Activated T-cell treated with anti-CD3 and anti-CD28 coated beads, Interleukin-2, amount 50 U/mL, for 24 hours (primary cell): Measurements from ENCODE around the gene ACTA2.

ENCODE experiments used
- DNase-seq: peaks from one replicate; pipeline ENCODE4 v3.0.0-alpha.2; 2020
- H3K27ac Mint-ChIP-seq: 2 replicates; pipeline ENCODE4 v1.8.0; 2020; ENCODE audit warnings: mild to moderate bottlenecking, mixed read lengths
- H3K27me3 Mint-ChIP-seq: 2 replicates; pipeline ENCODE4 v1.8.0; 2020; ENCODE audit warnings: mixed read lengths
- H3K36me3 Mint-ChIP-seq: 2 replicates; pipeline ENCODE4 v1.8.0; 2020; ENCODE audit warnings: low read depth, mixed read lengths
- H3K4me1 Mint-ChIP-seq: 2 replicates; pipeline ENCODE4 v1.8.0; 2020; ENCODE audit warnings: low read depth, mixed read lengths
- H3K4me3 Mint-ChIP-seq: 2 replicates; pipeline ENCODE4 v1.8.0; 2020; ENCODE audit warnings: mild to moderate bottlenecking, moderate library complexity, mixed read lengths
- H3K9me3 Mint-ChIP-seq: 2 replicates; pipeline ENCODE4 v1.8.0; 2020; ENCODE audit warnings: mixed read lengths

Gene ACTA2

DNA sequence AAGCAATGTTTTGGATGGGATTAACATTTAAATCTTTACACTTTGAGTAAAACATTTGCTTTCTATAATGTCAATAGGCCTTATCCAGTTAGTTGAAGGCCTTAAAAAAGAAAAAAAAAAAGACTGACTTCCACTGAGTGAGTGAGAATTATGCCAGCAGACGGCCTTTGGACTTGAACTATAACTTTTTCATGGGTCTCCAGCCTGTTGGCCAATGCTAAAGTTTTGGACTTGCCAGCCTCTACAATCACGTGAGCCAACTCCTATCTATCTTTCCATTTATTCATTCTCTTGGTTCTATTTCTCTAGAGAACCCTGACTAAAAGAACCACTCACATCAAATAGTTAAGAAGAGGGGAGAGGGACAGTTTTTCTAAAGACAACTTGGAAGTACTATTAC lies 35.3 kb upstream of the ACTA2 start:
- Mint-ChIP-seq H3K36me3 (peaks cover 20% of the 10 kb centered on the region), H3K4me1 (peaks cover 59% of the 10 kb centered on the region), H3K27me3 (no peaks in the 10 kb centered on the region), H3K27ac (peak overlapping the region; percentile 42), H3K4me3 (no peak overlapping the region), H3K9me3 (peaks cover 3% of the 10 kb centered on the region)
- DNase-seq = no peak

DNA sequence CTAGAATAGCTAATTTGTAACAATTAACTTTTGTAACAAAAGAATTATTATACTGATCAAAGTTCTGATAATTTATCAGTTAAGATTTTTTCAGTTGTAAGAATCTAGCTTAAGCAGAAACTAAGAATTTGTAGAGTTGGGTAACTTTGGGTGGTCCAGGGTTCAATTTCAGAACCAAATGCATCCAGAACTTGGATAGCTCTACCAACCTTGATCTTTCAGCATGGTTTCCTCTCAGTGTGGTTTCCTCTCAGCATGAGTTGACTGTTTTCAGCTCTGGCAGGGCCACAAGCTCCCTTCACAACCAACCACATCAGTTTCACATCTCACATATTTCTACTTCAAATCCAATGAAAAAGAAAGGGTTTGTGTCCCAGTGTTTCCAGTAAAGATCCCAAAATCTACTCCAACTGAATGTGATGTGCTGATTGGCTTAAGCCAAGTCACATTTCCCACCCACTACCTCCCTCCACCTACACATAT lies 34.7 kb upstream of the ACTA2 start:
- Mint-ChIP-seq H3K27me3 (no peaks in the 10 kb centered on the region), H3K27ac (peak overlapping the region; percentile 83), H3K4me3 (no peak overlapping the region), H3K9me3 (peaks cover 3% of the 10 kb centered on the region), H3K36me3 (peaks cover 20% of the 10 kb centered on the region), H3K4me1 (peaks cover 56% of the 10 kb centered on the region)
- DNase-seq = no peak

DNA sequence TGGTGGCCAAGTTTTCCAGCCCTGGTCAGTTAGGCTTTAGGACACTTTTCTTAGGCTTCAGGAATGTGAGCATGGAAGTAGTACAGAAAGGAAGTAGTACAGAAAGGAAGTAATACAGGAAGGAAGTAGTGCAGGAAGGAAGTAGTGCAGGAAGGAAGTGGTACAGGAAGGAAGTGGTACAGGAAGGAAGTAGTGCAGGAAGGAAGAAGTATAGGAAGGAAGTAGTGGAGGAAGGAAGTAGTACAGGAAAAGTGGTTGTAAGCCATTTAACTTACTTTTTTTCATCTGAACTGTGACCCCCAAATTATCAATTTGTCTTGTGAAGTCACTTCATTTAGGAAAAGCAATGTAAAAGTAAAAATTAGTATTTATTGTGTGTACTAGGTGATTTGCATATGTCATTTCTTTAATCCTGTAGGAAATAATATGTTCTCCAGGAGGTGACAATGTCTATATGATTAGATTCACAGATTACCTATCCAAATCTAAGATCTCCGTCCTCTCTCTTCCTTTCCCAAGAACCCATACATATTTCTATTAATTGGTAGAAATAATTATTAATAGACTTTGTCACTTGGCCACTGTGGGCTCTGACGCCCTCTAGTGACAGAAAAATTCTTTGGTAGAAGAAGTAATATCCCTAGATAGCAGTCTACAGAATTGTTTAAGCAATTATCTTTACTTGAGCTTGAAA lies 34.1 kb upstream of the ACTA2 start:
- peaks cover 52% of the 10 kb centered on the region for H3K4me1 Mint-ChIP-seq
- no peak for DNase-seq
- peaks cover 3% of the 10 kb centered on the region for H3K9me3 Mint-ChIP-seq
- peaks cover 14% of the 10 kb centered on the region for H3K36me3 Mint-ChIP-seq
- H3K27ac Mint-ChIP-seq = no peak overlapping the region
- H3K27me3 Mint-ChIP-seq = no peaks in the 10 kb centered on the region
- H3K4me3 Mint-ChIP-seq = no peak overlapping the region

DNA sequence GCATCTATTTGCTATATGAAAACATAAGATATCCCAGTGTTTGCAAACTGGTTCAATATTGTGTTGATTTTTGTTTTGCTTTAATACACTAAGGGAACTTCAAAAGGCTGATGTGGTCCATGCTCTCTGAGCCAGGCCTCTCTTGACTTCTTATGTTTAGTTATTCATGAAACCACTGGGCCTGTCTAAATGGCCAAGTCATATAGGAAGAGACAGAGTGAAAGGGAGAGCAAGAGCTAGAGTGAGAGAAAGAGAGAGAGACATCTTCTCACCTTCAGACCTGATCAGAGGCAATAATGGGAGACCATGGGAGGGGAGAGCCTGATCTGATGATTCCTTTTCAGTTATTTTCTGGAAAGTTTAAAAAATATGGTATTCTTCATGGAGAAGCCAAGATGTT lies 32.0 kb upstream of the ACTA2 start:
- DNase-seq = no peak
- peak overlapping the region; percentile 26 for H3K27ac Mint-ChIP-seq
- H3K9me3 Mint-ChIP-seq = peaks cover 3% of the 10 kb centered on the region
- peaks cover 3% of the 10 kb centered on the region for H3K36me3 Mint-ChIP-seq
- H3K4me1 Mint-ChIP-seq = peaks cover 41% of the 10 kb centered on the region
- no peaks in the 10 kb centered on the region for H3K27me3 Mint-ChIP-seq
- H3K4me3 Mint-ChIP-seq = no peak overlapping the region

- Mint-ChIP-seq H3K36me3 (peaks cover 3% of the 10 kb centered on the region), H3K9me3 (peaks cover 3% of the 10 kb centered on the region), H3K27me3 (no peaks in the 10 kb centered on the region), H3K4me3 (no peak overlapping the region), H3K4me1 (peaks cover 39% of the 10 kb centered on the region), H3K27ac (no peak overlapping the region)
- DNase-seq = no peak
Measured at GRCh38 chr10:88983939-88984338, 31.4 kb upstream of the ACTA2 start.

DNA sequence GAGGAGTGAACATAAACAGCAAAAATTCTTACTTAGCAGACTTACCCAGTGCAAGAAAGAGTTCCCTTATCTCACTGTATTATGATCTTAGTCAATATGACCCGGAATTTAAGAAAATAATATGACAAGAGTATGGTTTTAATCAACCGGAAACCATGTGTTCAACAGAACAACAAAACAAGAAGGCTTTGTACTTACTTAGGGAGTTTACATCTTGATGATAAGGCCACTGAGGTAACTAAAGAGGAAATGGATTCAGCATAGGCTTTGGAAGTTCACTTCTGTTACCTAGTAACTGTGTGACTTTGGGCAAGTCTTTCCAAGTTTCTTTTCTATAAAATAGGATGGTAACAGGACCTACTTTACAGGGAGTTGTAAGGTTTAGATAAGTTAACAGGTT lies 30.6 kb upstream of the ACTA2 start:
- DNase-seq = no peak
- Mint-ChIP-seq H3K9me3 (peaks cover 3% of the 10 kb centered on the region), H3K4me3 (no peak overlapping the region), H3K27me3 (no peaks in the 10 kb centered on the region), H3K36me3 (peaks cover 3% of the 10 kb centered on the region), H3K4me1 (peaks cover 34% of the 10 kb centered on the region), H3K27ac (no peak overlapping the region)

DNA sequence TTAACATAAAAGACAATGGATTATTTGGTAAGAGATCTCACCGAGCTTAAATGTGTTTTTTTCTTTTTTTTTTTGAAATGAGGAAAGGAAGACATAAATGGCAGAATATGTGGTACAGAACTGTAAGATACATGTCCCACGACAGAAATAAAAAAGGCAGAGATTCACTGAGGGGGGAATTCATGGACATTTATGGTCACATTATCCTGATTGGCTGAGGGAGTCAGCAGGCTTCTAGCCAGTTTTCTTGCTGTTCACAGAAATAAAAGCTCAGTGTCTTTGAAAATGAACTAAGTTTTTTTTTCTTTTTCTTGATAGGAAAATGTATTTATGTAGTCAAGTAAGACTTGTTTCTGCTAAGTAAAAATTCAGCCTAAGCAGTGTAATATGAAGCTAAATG lies 29.8 kb upstream of the ACTA2 start:
- Mint-ChIP-seq H3K27me3 (no peaks in the 10 kb centered on the region), H3K4me3 (no peak overlapping the region), H3K4me1 (peaks cover 26% of the 10 kb centered on the region), H3K27ac (no peak overlapping the region), H3K9me3 (peaks cover 3% of the 10 kb centered on the region), H3K36me3 (no peaks in the 10 kb centered on the region)
- no peak for DNase-seq

- H3K27me3 Mint-ChIP-seq = no peaks in the 10 kb centered on the region
- no peak overlapping the region for H3K4me3 Mint-ChIP-seq
- H3K36me3 Mint-ChIP-seq = no peaks in the 10 kb centered on the region
- H3K27ac Mint-ChIP-seq = no peak overlapping the region
- no peak for DNase-seq
- peaks cover 22% of the 10 kb centered on the region for H3K4me1 Mint-ChIP-seq
- peaks cover 2% of the 10 kb centered on the region for H3K9me3 Mint-ChIP-seq
Measured at GRCh38 chr10:88981435-88981834, 28.9 kb upstream of the ACTA2 start.

- no peaks in the 10 kb centered on the region for H3K36me3 Mint-ChIP-seq
- H3K4me1 Mint-ChIP-seq = peaks cover 20% of the 10 kb centered on the region
- no peak for DNase-seq
- H3K4me3 Mint-ChIP-seq = no peak overlapping the region
- H3K27ac Mint-ChIP-seq = no peak overlapping the region
- no peaks in the 10 kb centered on the region for H3K27me3 Mint-ChIP-seq
- no peaks in the 10 kb centered on the region for H3K9me3 Mint-ChIP-seq
Measured at GRCh38 chr10:88980800-88981199, 28.2 kb upstream of the ACTA2 start.

- peaks cover 26% of the 10 kb centered on the region for H3K4me1 Mint-ChIP-seq
- no peaks in the 10 kb centered on the region for H3K27me3 Mint-ChIP-seq
Measured at GRCh38 chr10:88980247-88980646, 27.7 kb upstream of the ACTA2 start.

GRCh38 chr10:88979603-88980002 lies 27.0 kb upstream of the ACTA2 start:
- H3K4me1 Mint-ChIP-seq = peaks cover 30% of the 10 kb centered on the region
- H3K9me3 Mint-ChIP-seq = no peaks in the 10 kb centered on the region
- no peaks in the 10 kb centered on the region for H3K27me3 Mint-ChIP-seq
- no peak overlapping the region for H3K4me3 Mint-ChIP-seq
- no peaks in the 10 kb centered on the region for H3K36me3 Mint-ChIP-seq
- DNase-seq = no peak
- H3K27ac Mint-ChIP-seq = no peak overlapping the region

More at GRCh38 chr10:88980247-88980646, 27.7 kb upstream of the ACTA2 start:
- Mint-ChIP-seq H3K9me3 (no peaks in the 10 kb centered on the region), H3K36me3 (no peaks in the 10 kb centered on the region), H3K27ac (no peak overlapping the region), H3K4me3 (no peak overlapping the region)
- no peak for DNase-seq

DNA sequence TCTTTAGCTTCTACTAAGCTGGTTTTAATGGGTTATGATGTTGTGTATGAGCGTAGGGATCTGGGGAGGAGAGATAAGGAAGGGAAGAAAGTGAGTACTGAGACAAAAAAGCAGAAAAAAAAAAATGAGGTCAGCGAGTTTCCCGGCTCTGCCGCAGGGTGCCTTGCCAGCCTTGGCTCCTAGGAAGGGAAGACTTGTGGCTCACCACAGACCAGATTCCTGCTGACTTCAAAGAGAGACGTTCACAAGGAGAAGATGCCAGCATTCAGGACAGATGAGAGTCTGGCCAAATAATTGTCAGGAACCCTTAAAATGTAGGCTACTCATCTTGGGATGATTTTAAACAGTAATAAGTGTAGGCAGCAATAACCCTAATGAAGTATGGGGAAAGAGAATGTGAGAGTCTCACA lies 26.6 kb upstream of the ACTA2 start:
- no peak for DNase-seq
- H3K36me3 Mint-ChIP-seq = no peaks in the 10 kb centered on the region
- H3K27me3 Mint-ChIP-seq = no peaks in the 10 kb centered on the region
- peaks cover 28% of the 10 kb centered on the region for H3K4me1 Mint-ChIP-seq
- no peaks in the 10 kb centered on the region for H3K9me3 Mint-ChIP-seq
- H3K27ac Mint-ChIP-seq = no peak overlapping the region
- H3K4me3 Mint-ChIP-seq = no peak overlapping the region

DNA sequence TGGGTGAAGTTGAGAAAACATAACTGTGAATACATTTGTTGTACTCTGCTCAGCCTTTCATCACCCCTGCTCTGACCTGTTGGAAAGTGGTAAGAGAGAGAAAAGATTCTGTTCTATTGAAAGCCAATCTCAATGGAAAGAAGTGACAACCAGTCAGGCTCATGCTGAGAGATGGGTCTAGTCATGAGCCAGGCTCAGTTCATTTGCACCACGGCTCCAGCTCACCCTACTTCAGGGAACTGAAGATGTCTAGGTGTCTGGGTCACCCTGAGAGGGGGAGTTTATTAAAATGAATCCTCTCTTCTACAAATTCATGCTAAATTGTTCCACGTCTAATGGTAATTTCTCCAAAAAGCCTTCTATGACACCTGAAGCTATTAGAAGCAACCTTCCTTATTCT lies 25.9 kb upstream of the ACTA2 start:
- DNase-seq = no peak
- H3K27me3 Mint-ChIP-seq = no peaks in the 10 kb centered on the region
- H3K9me3 Mint-ChIP-seq = no peaks in the 10 kb centered on the region
- no peaks in the 10 kb centered on the region for H3K36me3 Mint-ChIP-seq
- no peak overlapping the region for H3K27ac Mint-ChIP-seq
- H3K4me3 Mint-ChIP-seq = no peak overlapping the region
- H3K4me1 Mint-ChIP-seq = peaks cover 23% of the 10 kb centered on the region

GRCh38 chr10:88975377-88975720 lies 22.8 kb upstream of the ACTA2 start:
- Mint-ChIP-seq H3K27me3 (no peaks in the 10 kb centered on the region), H3K36me3 (no peaks in the 10 kb centered on the region), H3K9me3 (no peaks in the 10 kb centered on the region), H3K4me1 (peaks cover 22% of the 10 kb centered on the region), H3K27ac (peak overlapping the region; percentile 88), H3K4me3 (peak overlapping the region; percentile 79)
- DNase-seq = no peak

GRCh38 chr10:88974446-88975376 lies 22.1 kb upstream of the ACTA2 start:
- H3K4me1 Mint-ChIP-seq = peaks cover 22% of the 10 kb centered on the region
- H3K4me3 Mint-ChIP-seq = peak overlapping the region; percentile 79
- H3K36me3 Mint-ChIP-seq = no peaks in the 10 kb centered on the region
- H3K9me3 Mint-ChIP-seq = no peaks in the 10 kb centered on the region
- no peaks in the 10 kb centered on the region for H3K27me3 Mint-ChIP-seq
- H3K27ac Mint-ChIP-seq = peak overlapping the region; percentile 88
- no peak for DNase-seq
